K562 (cell line): ENCODE data around the gene MYO1E. TPM values are rescaled to one million over a fixed set of nuclear protein-coding genes. Genes with fewer than 3 reads are reported as not detected.

Source experiments
- ATAC-seq: fragments of 200-7000 bp; cut with Tn5 transposase; 3 replicates; pipeline ENCODE4 v1.9.1; 2020; ENCODE audit warnings: moderate library complexity
- BruUV-seq: library from RNA; stranded (reverse); fragments of 400-500 nt; replicated peaks from 2 replicates; lab custom pipeline; 2021; lab: Mats Ljungman, UMichigan
- CTCF ChIA-PET: fragments of 300-600 bp; formaldehyde crosslinking; extraction: SDS; loops from one replicate; lab custom pipeline; 2021; ENCODE audit warnings: low intra/inter-chr PET ratio; lab: Yijun Ruan, JAX
- POLR2A ChIA-PET: fragments of 300-600, 350-650 bp; sonication (Branson Sonifier 250); formaldehyde crosslinking; extraction: SDS; loops from one replicate; lab custom pipeline; 2021; ENCODE audit warnings: antibody characterized with exemption, inconsistent platforms; lab: Yijun Ruan, JAX
- DNase-seq, 4 experiments: peaks; one replicate each; pipeline versions ENCODE4 v3.0.0 to v3.0.0-alpha.2; 2011 to 2018; ENCODE audit warnings: low spot score in 3 of 4, mixed read lengths in 3 of 4; ENCODE audit errors: extremely low read depth in 1 of 4
- FAIRE-seq: peaks from 2 replicates; lab custom pipeline; 2011; peaks lifted over from hg19 to GRCh38; lab: Jason Lieb, UNC
- H2AFZ ChIP-seq: 2 replicates; pipeline ENCODE4 v1.6.0; 2011; ENCODE audit warnings: low read depth, low read length, control low read depth, inconsistent platforms
- H3K27ac ChIP-seq: fragments of 200-600 bp; 3 replicates; pipeline ENCODE4 v1.8.0; 2011; ENCODE audit warnings: low read depth, mild to moderate bottlenecking, control low read depth, inconsistent platforms, low read length, moderate library complexity, mixed read lengths; ENCODE audit errors: extremely low read depth
- H3K27me3 ChIP-seq, 2 experiments: fragments of 300-600 bp in 1 of 2; 2 replicates in 1 of 2; 3 replicates in 1 of 2; pipeline versions ENCODE4 v1.6.0 to v1.8.0; 2011; ENCODE audit warnings: inconsistent platforms in 2 of 2, low read length in 2 of 2, mild to moderate bottlenecking in 1 of 2, mixed read lengths in 1 of 2, moderate library complexity in 1 of 2; ENCODE audit not compliant: control insufficient read depth in 2 of 2, insufficient read depth in 2 of 2
- H3K36me3 ChIP-seq: fragments of 300-600 bp; 3 replicates; pipeline ENCODE4 v1.8.0; 2011; ENCODE audit warnings: mild to moderate bottlenecking, low read length, inconsistent platforms; ENCODE audit not compliant: control insufficient read depth, insufficient read depth
- H3K4me1 ChIP-seq, 2 experiments: fragments of 200-600 bp in 1 of 2; replicated peaks in 1 of 2; 2 replicates in 1 of 2; 3 replicates in 1 of 2; pipeline versions ENCODE4 v1.5.1 to v1.8.0; 2011; ENCODE audit warnings: inconsistent platforms in 2 of 2, low read length in 2 of 2, mild to moderate bottlenecking in 1 of 2, mixed read lengths in 1 of 2, moderate library complexity in 1 of 2; ENCODE audit not compliant: control insufficient read depth in 2 of 2, insufficient read depth in 2 of 2
- H3K4me2 ChIP-seq: 2 replicates; pipeline ENCODE4 v1.6.1; 2011; ENCODE audit warnings: low read length, control low read depth, inconsistent platforms, mixed read lengths; ENCODE audit not compliant: insufficient read depth
- H3K4me3 ChIP-seq: fragments of 200-600 bp; sonication (generic), shearing (Covaris generic); 2 replicates; pipeline ENCODE4 v1.5.1; 2016; ENCODE audit warnings: control low read depth, inconsistent platforms
- H3K79me2 ChIP-seq: fragments of 200-600 bp; 3 replicates; pipeline ENCODE4 v1.8.0; 2011; ENCODE audit warnings: low read length, inconsistent platforms; ENCODE audit not compliant: control insufficient read depth, insufficient read depth
- H3K9ac ChIP-seq, 2 experiments: 2 replicates each; pipeline versions ENCODE4 v1.6.0 to v1.6.1; 2011; ENCODE audit warnings: low read depth in 2 of 2, low read length in 2 of 2, control low read depth in 1 of 2, inconsistent platforms in 1 of 2, mild to moderate bottlenecking in 1 of 2, mixed read lengths in 1 of 2; ENCODE audit not compliant: insufficient read depth in 1 of 2
- H3K9me1 ChIP-seq: one replicate; pipeline ENCODE4 v1.6.0; 2011; ENCODE audit warnings: inconsistent platforms, mild to moderate bottlenecking, low read length, moderate library complexity; ENCODE audit not compliant: control insufficient read depth, insufficient read depth
- H3K9me3 ChIP-seq: replicated peaks from 2 replicates; pipeline ENCODE4 v1.5.1; 2011; ENCODE audit warnings: low read depth, low read length, inconsistent platforms; ENCODE audit not compliant: control insufficient read depth, insufficient read depth
- H4K20me1 ChIP-seq: replicated peaks from 2 replicates; pipeline ENCODE4 v1.6.1; 2011; ENCODE audit warnings: low read length, inconsistent platforms, mixed read lengths; ENCODE audit not compliant: control insufficient read depth, insufficient read depth
- CTCF ChIP-seq, 3 experiments: IDR thresholded peaks in 2 of 3; conservative IDR thresholded peaks in 1 of 3; 2 replicates each; pipeline ENCODE4 v1.5.1; 2011 to 2012; ENCODE audit warnings: low read length in 3 of 3, mild to moderate bottlenecking in 3 of 3, control low read depth in 2 of 3, improper control_type of control experiment in 1 of 3, inconsistent platforms in 1 of 3, low read depth in 1 of 3, mixed read lengths in 1 of 3, moderate library complexity in 1 of 3; ENCODE audit not compliant: insufficient read depth in 2 of 3
- ELF2 ChIP-seq: fragments of 250-450 bp; sonication (Bioruptor Pico); IDR thresholded peaks from 2 replicates; pipeline ENCODE4 v1.5.0; 2021; ENCODE audit warnings: mild to moderate bottlenecking
- EP300 ChIP-seq: IDR thresholded peaks from 2 replicates; pipeline ENCODE4 v1.6.1; 2012; ENCODE audit warnings: low read length, improper control_type of control experiment
- JUN ChIP-seq, 2 experiments: sonication (generic) in 1 of 2; formaldehyde crosslinking in 1 of 2; IDR thresholded peaks; 2 replicates each; pipeline versions ENCODE4 v1.6.1 to v1.8.0; 2012 to 2022; ENCODE audit warnings: borderline replicate concordance in 2 of 2, mild to moderate bottlenecking in 2 of 2, improper control_type of control experiment in 1 of 2, low read depth in 1 of 2, low read length in 1 of 2, missing genetic modification reagents in 1 of 2
- MAZ ChIP-seq, 2 experiments: fragments of 450-650 bp in 1 of 2; sonication (generic) in 1 of 2; formaldehyde crosslinking; IDR thresholded peaks in 1 of 2; conservative IDR thresholded peaks in 1 of 2; 2 replicates each; pipeline versions ENCODE4 v1.4.0 to v1.5.0; 2020; ENCODE audit warnings: mild to moderate bottlenecking in 1 of 2, missing genetic modification reagents in 1 of 2
- NR4A1 ChIP-seq, 2 experiments: fragments of 250-450 bp in 1 of 2; fragments of 450-650 bp in 1 of 2; sonication (Bioruptor Pico) in 1 of 2; IDR thresholded peaks; 2 replicates each; pipeline versions ENCODE4 v1.4.0 to v1.6.1; 2016 to 2020; ENCODE audit warnings: mild to moderate bottlenecking in 2 of 2, missing compliant biosample characterization in 1 of 2, missing genetic modification characterization in 1 of 2, moderate library complexity in 1 of 2
- POLR2G ChIP-seq: fragments of 200-400 bp; formaldehyde crosslinking; IDR thresholded peaks from 2 replicates; pipeline ENCODE4 v1.6.1; 2017; ENCODE audit warnings: low read depth, mild to moderate bottlenecking, antibody characterized with exemption, low read length, moderate library complexity
- PTTG1 ChIP-seq: fragments of 450-650 bp; IDR thresholded peaks from 2 replicates; pipeline ENCODE4 v1.6.1; 2016; ENCODE audit warnings: low read depth, mild to moderate bottlenecking, missing genetic modification characterization, missing compliant biosample characterization
- RFX1 ChIP-seq: fragments of 450-650 bp; IDR thresholded peaks from 2 replicates; pipeline ENCODE4 v1.6.1; 2016; ENCODE audit warnings: mild to moderate bottlenecking, moderate library complexity
- SLC30A9 ChIP-seq: fragments of 250-450 bp; sonication (Bioruptor Pico); IDR thresholded peaks from 2 replicates; pipeline ENCODE4 v1.8.0; 2022; ENCODE audit warnings: mild to moderate bottlenecking, moderate library complexity
- SRSF3 ChIP-seq: fragments of 200-400 bp; formaldehyde crosslinking; IDR thresholded peaks from 2 replicates; pipeline ENCODE4 v1.6.1; 2016; ENCODE audit warnings: mild to moderate bottlenecking, low read length, moderate library complexity; ENCODE audit not compliant: insufficient read depth
- TCF7 ChIP-seq: sonication (generic); IDR thresholded peaks from 2 replicates; pipeline ENCODE4 v1.6.1; 2016; ENCODE audit warnings: antibody characterized with exemption, borderline replicate concordance
- ZNF134 ChIP-seq: fragments of 250-450 bp; sonication (Bioruptor Pico); conservative IDR thresholded peaks from 2 replicates; pipeline ENCODE4 v1.4.0; 2020
- ZNF165 ChIP-seq: fragments of 250-450 bp; sonication (Bioruptor Pico); IDR thresholded peaks from 2 replicates; pipeline ENCODE4 v1.4.0; 2020; ENCODE audit warnings: borderline replicate concordance
- ZNF785 ChIP-seq: fragments of 250-450 bp; sonication (Bioruptor Pico); IDR thresholded peaks from 2 replicates; pipeline ENCODE4 v1.4.0; 2020; ENCODE audit warnings: mild to moderate bottlenecking
- WGBS: fragments of 100-300 bp; shearing (Covaris generic); methylation state at CpG from one replicate; pipeline ENCODE4 v1.1.6; 2016; ENCODE audit warnings: low coverage, mixed read lengths; ENCODE audit not compliant: insufficient coverage; ENCODE audit errors: missing lambda C conversion rate; 5-methylcytosine and 5-hydroxymethylcytosine counted together
- in situ Hi-C: fragments of 300-500 bp; cut with MboI; formaldehyde crosslinking; loops from 4 replicates; pipeline ENCODE4 v1.15.0; 2018; ENCODE audit warnings: inconsistent platforms, mixed read lengths
- intact Hi-C: fragments of 100-400 bp; cut with micrococcal nuclease; formaldehyde crosslinking; loops from 2 replicates; pipeline ENCODE4 v1.14.2; 2022
- polyA plus RNA-seq, 8 experiments: library from polyadenylated mRNA; depleted of rRNA in 4 of 8; stranded (reverse) in 5 of 8; unstranded in 3 of 8; fragments of >200 nt; fragmentation: Nextera tagmentation in 2 of 8; fragmentation: Illumina TruSeq in 1 of 8; extraction: Ambion mirVana in 2 of 8; extraction: Trizol in 1 of 8; gene quantifications; 2 replicates each; pipeline versions ENCODE4 v1.2.1 to v1.2.3, GENCODE V29; 2011 to 2014; ENCODE audit warnings: inconsistent platforms in 1 of 8, missing spikeins in 1 of 8
- total RNA-seq, 7 experiments: library from RNA; depleted of rRNA in 6 of 7; stranded (reverse); fragments of >200 nt in 6 of 7; fragmentation: Illumina TruSeq in 2 of 7; extraction: Trizol in 2 of 7; gene quantifications; 2 replicates each; pipeline versions ENCODE4 v1.2.1 to v1.2.3, GENCODE V29; 2011 to 2021; ENCODE audit warnings: low replicate concordance in 1 of 7
- TF ChIP-seq, protein P1 (sequence below): IDR thresholded peaks from 2 replicates; pipeline ENCODE4 v1.6.1; 2012; ENCODE audit warnings: low read depth, low read length, improper control_type of control experiment, borderline replicate concordance
- TF ChIP-seq, protein P2 (sequence below): fragments of 250-450 bp; sonication (Bioruptor Pico); IDR thresholded peaks from 2 replicates; pipeline ENCODE4 v1.5.0; 2021

Gene MYO1E
- total and polyA plus RNA-seq, 9 of the 15 experiments (the other 6 are each of a cell fraction or from before 2014, with no cell fraction given): under 0.01 to 0.44 (median 0.01) TPM; not detected in 6

DNA sequence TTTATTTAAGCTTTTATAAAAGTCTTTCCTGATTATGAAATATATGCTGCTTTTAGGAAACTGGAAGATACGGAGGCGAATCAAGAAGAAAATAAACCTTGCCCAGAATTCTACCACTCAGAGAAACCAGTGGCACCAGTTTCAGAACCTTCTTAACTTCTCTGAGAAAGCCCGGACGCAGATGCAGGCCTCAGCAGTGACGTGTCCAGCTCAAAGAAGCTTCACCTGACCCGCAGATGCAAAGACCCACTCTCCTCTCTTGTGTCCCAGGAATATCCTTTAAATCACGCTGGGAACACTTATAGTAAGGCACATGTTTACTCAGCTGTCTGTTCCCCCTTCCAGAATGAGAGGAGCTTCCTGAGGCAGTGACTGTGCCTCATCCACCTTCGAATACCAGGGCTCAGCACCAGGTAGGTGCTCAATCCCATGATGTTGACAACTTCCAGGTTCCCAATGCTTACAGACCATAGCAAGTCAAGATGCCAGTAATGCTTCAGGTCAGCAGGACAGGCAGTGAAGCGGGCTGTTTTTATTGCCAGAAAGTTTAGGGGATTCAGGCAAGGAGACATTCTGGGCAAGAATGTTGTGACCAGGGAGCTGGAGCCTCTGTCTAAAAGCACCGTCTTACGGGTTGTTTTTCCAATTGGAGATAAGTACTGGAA lies 205.9 kb downstream of the MYO1E start:
- Histone ChIP-seq H3K79me2 (no peaks in the 10 kb centered on the region), H3K9me3 (no peaks in the 10 kb centered on the region; the same call in 1 of the 2 replicates)
- DNase-seq: no peak
- POLR2A ChIA-PET: interaction anchor here (0.8 to 1.5 kb wide), 2 partner anchors 18 to 19 kb away, joined by 3 to 4 read pairs; no protein-coding TSS in a partner anchor
- no peak for ATAC-seq
- TF ChIP-seq SLC30A9 (CRISPR knock-in tag) (no peak), POLR2G (no peak), CTCF (IDR thresholded peaks at IDR 0.05 in 2 of 3, conservative IDR thresholded peaks at IDR 0.05 in 1 of 3; ENCODE audit: insufficient read depth in 2 of 3, low read depth in 1 of 3, low read length in 3 of 3) (no peak), EP300 (no peak), ELF2 (CRISPR knock-in tag) (no peak), JUN (IDR thresholded peaks at IDR 0.05; ENCODE audit: borderline replicate concordance, low read depth, low read length) (no peak), JUN (CRISPR knock-in tag; IDR thresholded peaks at IDR 0.05; ENCODE audit: borderline replicate concordance) (no peak), ZNF165 (CRISPR knock-in tag) (no peak), MAZ (CRISPR knock-in tag; conservative IDR thresholded peaks at IDR 0.05 in 1 of 2, IDR thresholded peaks at IDR 0.05 in 1 of 2) (no peak), NR4A1 (CRISPR knock-in tag; IDR thresholded peaks at IDR 0.05) (no peak), NR4A1 (tag; IDR thresholded peaks at IDR 0.05) (no peak), PTTG1 (tag) (no peak), ZNF134 (CRISPR knock-in tag) (no peak), RFX1 (no peak), TCF7 (no peak), ZNF785 (no peak), SRSF3 (no peak)
- TF ChIP-seq, protein P1, sequence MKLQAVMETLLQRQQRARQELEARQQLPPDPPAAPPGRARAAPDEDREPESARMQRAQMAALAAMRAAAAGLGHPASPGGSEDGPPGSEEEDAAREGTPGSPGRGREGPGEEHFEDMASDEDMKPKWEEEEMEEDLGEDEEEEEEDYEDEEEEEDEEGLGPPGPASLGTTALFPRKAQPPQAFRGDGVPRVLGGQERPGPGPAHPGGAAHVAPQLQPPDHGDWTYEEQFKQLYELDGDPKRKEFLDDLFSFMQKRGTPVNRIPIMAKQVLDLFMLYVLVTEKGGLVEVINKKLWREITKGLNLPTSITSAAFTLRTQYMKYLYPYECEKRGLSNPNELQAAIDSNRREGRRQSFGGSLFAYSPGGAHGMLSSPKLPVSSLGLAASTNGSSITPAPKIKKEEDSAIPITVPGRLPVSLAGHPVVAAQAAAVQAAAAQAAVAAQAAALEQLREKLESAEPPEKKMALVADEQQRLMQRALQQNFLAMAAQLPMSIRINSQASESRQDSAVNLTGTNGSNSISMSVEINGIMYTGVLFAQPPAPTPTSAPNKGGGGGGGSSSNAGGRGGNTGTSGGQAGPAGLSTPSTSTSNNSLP: no peak
- TF ChIP-seq, protein P2, sequence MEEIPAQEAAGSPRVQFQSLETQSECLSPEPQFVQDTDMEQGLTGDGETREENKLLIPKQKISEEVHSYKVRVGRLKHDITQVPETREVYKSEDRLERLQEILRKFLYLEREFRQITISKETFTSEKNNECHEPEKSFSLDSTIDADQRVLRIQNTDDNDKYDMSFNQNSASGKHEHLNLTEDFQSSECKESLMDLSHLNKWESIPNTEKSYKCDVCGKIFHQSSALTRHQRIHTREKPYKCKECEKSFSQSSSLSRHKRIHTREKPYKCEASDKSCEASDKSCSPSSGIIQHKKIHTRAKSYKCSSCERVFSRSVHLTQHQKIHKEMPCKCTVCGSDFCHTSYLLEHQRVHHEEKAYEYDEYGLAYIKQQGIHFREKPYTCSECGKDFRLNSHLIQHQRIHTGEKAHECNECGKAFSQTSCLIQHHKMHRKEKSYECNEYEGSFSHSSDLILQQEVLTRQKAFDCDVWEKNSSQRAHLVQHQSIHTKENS: no peak
- TF ChIP-seq, all 486 proteins: peak for 0
- H2AFZ ChIP-seq: no peak overlapping the region
- no peak overlapping the region for H3K4me2 ChIP-seq
- H3K4me1 ChIP-seq: peaks cover 0 to 3% of the 10 kb centered on the region in 2 experiments; a peak in 1 of 5 replicates
- FAIRE-seq: no peak
- no TSS peak for BruUV-seq
- no peak overlapping the region for H3K9ac ChIP-seq
- peaks cover 10 to 23% of the 10 kb centered on the region in 2 experiments; a peak in 4 of 5 replicates for H3K27me3 ChIP-seq
- H3K4me3 ChIP-seq: no peak overlapping the region
- no peaks in the 10 kb centered on the region for H3K9me1 ChIP-seq
- 1% methylated on average over 11 of the region's 11 CpGs for WGBS
- H4K20me1 ChIP-seq: no peaks in the 10 kb centered on the region
- CTCF ChIA-PET: no interaction called here
- H3K27ac ChIP-seq: no peak overlapping the region
- intact Hi-C loops (no loop called here), in situ Hi-C loops (no loop called here)
- no peaks in the 10 kb centered on the region for H3K36me3 ChIP-seq
